Lower lobe of right lung (tissue), 2 donors: ENCODE measurements around the gene ATL3. TPM values are rescaled to one million over a fixed set of nuclear protein-coding genes. Genes with fewer than 3 reads are reported as not detected.

Source experiments
- ATAC-seq, 2 donors: fragments of 200-7000 bp; cut with Tn5 transposase; one replicate each; pipeline ENCODE4 v1.9.1; 2020 to 2022; ENCODE audit warnings: mild to moderate bottlenecking in 2 of 2, moderate library complexity in 2 of 2
- DNase-seq: peaks from one replicate; pipeline ENCODE4 v3.0.0-alpha.2; 2020
- H3K27ac ChIP-seq: fragments of 200-600 bp; one replicate; pipeline ENCODE4 v1.8.0; 2022
- H3K27me3 ChIP-seq: fragments of 200-600 bp; one replicate; pipeline ENCODE4 v1.8.0; 2022; ENCODE audit warnings: low read depth
- H3K36me3 ChIP-seq: fragments of 200-600 bp; one replicate; pipeline ENCODE4 v1.8.0; 2022; ENCODE audit warnings: mild to moderate bottlenecking
- H3K4me1 ChIP-seq: fragments of 200-600 bp; one replicate; pipeline ENCODE4 v1.8.0; 2022
- H3K4me3 ChIP-seq: fragments of 200-600 bp; one replicate; pipeline ENCODE4 v1.8.0; 2022; ENCODE audit warnings: mild to moderate bottlenecking
- H3K9me3 ChIP-seq: fragments of 200-600 bp; one replicate; pipeline ENCODE4 v1.8.0; 2022
- CTCF ChIP-seq: fragments of 200-600 bp; IDR thresholded peaks from one replicate; pipeline ENCODE4 v1.8.0; 2022; ENCODE audit warnings: antibody characterized with exemption, mild to moderate bottlenecking
- intact Hi-C: fragments of 100-400 bp; cut with DNase I; formaldehyde crosslinking; loops from one replicate; pipeline ENCODE4 v1.11.0; 2022
- total RNA-seq: library from RNA; stranded (reverse); fragmentation: NEBNext Ultra II Directional; extraction: Animal tissue kit (Norgen Biotek cat#: 25700); gene quantifications from one replicate; pipeline ENCODE4 v1.2.1, GENCODE V29; 2021
- donor health status: DM: no; HTN: yes; CAD: no; lungs with severe emphysema.

The ATL3 gene
- total RNA-seq, 1 donor from 2014 or later = 72.8 TPM

- no peak for DNase-seq
- Histone ChIP-seq H3K27ac (no peak overlapping the region), H3K4me1 (no peaks in the 10 kb centered on the region), H3K36me3 (peaks cover 6% of the 10 kb centered on the region), H3K27me3 (no peaks in the 10 kb centered on the region), H3K9me3 (no peaks in the 10 kb centered on the region), H3K4me3 (no peak overlapping the region)
- TF ChIP-seq CTCF = no peak
- intact Hi-C loops = no loop called here
- ATAC-seq = no peak
These were observed 42.6 kb upstream of the ATL3 start for GRCh38 chr11:63713766-63714165.

- Histone ChIP-seq H3K4me3 (no peak overlapping the region), H3K36me3 (peaks cover 5% of the 10 kb centered on the region), H3K27me3 (no peaks in the 10 kb centered on the region), H3K27ac (no peak overlapping the region), H3K4me1 (no peaks in the 10 kb centered on the region), H3K9me3 (no peaks in the 10 kb centered on the region)
- ATAC-seq (no peak), DNase-seq (no peak)
- no peak for TF ChIP-seq CTCF
- intact Hi-C loops = no loop called here
These were observed 40.7 kb upstream of the ATL3 start for GRCh38 chr11:63711838-63712237.

GRCh38 chr11:63710476-63711217 lies 39.5 kb upstream of the ATL3 start:
- TF ChIP-seq CTCF = no peak
- no peak overlapping the region for H3K27ac ChIP-seq
- no peaks in the 10 kb centered on the region for H3K27me3 ChIP-seq
- ATAC-seq (peak; percentile 84 to 93), DNase-seq (no peak)
- intact Hi-C loops = no loop called here
- no peak overlapping the region for H3K4me3 ChIP-seq
- peaks cover 5% of the 10 kb centered on the region for H3K36me3 ChIP-seq
- H3K9me3 ChIP-seq = no peaks in the 10 kb centered on the region
- H3K4me1 ChIP-seq = no peaks in the 10 kb centered on the region

- DNase-seq = no peak
- no peaks in the 10 kb centered on the region for H3K36me3 ChIP-seq
- no peak overlapping the region for H3K4me3 ChIP-seq
- no peak for ATAC-seq
- no peaks in the 10 kb centered on the region for H3K4me1 ChIP-seq
- no peaks in the 10 kb centered on the region for H3K27me3 ChIP-seq
- no peak for TF ChIP-seq CTCF
- no peak overlapping the region for H3K27ac ChIP-seq
- H3K9me3 ChIP-seq = no peaks in the 10 kb centered on the region
- intact Hi-C loops = no loop called here
These were observed 38.2 kb upstream of the ATL3 start for GRCh38 chr11:63709336-63709884.

GRCh38 chr11:63708764-63709163 lies 37.6 kb upstream of the ATL3 start:
- no peak for TF ChIP-seq CTCF
- DNase-seq (no peak), ATAC-seq (no peak)
- H3K27me3 ChIP-seq = no peaks in the 10 kb centered on the region
- H3K4me1 ChIP-seq = no peaks in the 10 kb centered on the region
- intact Hi-C loops = no loop called here
- H3K9me3 ChIP-seq = no peaks in the 10 kb centered on the region
- no peaks in the 10 kb centered on the region for H3K36me3 ChIP-seq
- H3K4me3 ChIP-seq = no peak overlapping the region
- no peak overlapping the region for H3K27ac ChIP-seq
